HT-29 (cell line): ENCODE data around the gene KCNQ1. TPM values are rescaled to one million over a fixed set of nuclear protein-coding genes. Genes with fewer than 3 reads are reported as not detected.

Source experiments
- DNase-seq: peaks from one replicate; pipeline ENCODE4 v3.0.0-alpha.2; 2015; ENCODE audit warnings: low spot score
- total RNA-seq: library from RNA; depleted of rRNA; stranded (reverse); fragments of >200 nt; shearing (Covaris generic); gene quantifications from 2 replicates; pipeline ENCODE4 v1.2.3, GENCODE V29; 2014

The KCNQ1 gene
- total RNA-seq, 1 experiment from 2014 or later = 9.9 TPM

DNA sequence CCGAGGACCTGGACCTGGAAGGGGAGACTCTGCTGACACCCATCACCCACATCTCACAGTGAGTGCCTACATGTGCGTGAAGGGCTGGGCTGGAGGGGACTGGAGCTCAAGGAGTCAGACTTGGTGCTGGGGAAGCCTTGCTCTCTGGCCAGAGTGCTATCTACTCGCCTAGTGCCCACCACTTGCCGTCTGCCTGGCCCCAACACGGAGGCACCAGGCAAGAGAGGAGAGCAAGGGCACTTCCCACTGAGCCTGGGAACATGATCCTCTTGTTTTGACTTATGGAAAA is 217.2 kb downstream of the KCNQ1 start:
- no peak for DNase-seq

DNA sequence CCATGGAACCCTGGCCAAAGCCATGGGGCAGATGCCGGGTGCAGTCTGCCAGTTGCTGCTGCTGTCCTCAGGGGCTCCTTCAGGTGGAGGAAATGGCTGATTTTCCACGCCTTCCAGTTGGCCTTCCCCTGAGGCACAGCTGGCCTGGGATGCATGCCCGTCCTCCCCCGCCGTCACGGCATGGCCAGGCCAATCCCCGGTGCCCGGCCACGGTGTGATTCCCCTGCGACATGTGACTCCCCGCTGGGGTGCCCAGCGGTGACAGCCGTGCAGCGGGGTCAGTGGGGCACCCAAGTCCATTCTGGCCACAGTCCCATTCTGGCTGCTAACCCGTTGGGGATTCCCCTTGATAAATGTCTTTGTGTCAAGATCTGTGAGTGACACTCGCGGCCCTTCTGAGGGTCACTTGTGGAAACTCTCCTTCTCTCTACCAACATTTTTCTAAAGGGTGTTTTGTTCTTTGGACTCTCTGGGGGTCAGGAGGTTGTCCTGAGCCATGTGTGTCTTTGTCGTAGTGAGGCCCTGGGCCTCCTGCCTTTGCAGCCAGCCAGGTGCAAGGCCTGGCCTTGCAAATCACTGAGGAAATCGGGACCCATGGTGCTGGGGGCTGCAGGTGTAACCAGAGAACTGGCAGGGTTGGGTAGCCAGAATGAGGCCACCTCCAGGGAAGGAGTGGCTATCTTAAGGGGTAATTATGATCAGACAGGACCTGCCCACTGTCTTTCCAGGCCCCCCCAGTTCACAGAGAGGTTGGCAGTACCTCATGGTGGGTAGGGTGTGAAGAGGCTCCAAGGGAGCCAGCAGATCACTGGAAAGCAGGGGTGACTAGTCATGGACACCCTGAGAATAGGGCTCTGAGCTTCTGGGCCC is 217.9 kb downstream of the KCNQ1 start:
- DNase-seq = no peak

DNA sequence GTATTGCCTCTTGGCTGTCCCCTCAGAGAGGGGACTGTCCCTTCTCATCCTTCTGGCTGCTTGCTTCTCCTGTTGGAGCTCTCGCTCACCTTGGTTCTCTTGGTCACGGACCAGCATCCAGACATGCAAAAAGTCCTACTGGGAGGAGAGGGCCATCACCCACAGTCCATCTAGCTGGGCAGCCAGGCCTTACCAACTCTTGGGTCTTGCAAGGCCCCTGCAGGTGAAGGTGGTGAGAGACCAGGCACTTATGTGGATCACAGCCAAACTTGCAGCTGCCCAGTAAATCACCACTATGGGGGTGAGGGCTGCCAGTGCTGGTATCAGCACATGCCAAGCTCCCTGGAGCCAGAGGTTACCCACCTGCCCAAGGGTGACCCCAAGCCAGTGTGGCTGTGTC is 218.7 kb downstream of the KCNQ1 start:
- no peak for DNase-seq

DNA sequence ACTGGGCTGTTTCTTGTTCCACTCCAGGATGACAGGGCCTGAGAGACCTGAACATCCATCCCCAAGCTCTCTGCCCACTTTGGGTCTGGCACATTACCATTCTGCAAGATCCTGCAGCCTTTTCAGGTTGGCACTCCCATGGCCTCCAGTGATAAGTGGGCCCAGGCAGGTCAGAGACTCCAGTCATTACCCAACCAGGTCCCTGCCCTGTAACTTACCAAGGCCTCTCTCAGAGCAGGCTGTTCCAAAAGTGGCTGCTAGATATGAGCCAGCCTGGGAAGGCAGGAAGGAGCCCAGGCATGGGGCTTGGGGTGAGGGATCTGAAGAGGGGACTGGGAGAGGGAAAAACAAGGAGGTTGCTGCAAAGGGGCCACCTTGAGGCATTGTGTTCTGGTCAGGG is 219.1 kb downstream of the KCNQ1 start:
- no peak for DNase-seq

DNA sequence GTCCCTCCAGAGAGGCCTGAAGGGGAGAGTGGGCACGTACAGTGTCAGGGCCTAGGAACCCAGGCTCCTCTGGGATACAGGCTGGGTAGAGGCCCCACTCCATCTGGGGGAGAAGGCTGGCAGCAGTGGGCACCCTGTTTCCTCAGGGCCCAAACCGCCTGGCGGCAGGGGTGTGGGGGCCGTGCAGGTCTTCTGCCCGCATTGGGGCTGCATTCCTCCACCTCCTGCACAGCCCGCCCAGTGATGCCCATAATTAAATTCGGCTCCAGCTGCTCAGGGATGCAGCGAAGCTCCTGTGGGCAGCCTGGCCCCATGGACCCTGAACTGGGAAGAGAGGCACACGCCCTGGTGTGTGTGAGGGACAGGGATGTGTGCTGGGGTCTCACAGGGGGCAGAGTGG is 219.6 kb downstream of the KCNQ1 start:
- DNase-seq = no peak

DNA sequence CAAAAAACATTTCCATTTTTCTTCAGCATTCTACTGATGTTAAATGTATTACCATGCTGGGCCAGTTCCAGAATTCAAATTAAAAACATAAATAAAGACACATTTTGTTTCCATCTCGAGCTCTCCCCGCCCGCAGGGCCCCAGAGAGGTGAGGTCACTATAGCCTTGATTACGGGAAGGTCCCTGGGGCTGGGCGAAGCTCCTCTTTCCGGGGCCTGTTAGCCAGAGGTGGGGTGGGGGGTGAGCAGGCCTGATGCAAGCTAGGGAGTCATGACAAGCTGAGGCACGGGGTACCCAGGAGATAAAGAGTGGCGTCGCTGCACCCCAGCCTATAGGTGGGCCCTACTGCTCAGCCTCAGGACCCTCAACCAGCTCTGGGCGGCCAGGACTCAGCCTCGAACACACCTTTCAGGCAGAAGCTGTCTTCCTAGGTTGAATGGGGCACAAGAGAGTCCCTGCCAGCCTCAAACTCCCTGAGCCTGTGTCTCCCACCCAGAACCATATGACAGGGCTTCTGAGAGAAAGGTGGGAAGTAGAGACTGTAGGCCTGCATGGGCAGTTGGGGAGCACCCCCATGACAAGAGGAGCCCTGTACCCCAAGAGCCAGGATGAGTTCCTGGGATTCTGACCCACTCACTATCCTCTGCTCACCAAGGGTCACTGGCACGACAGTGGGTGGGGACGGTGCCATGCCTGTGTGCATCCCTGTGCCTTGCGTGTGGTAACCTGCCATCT is 220.2 kb downstream of the KCNQ1 start:
- no peak for DNase-seq

DNA sequence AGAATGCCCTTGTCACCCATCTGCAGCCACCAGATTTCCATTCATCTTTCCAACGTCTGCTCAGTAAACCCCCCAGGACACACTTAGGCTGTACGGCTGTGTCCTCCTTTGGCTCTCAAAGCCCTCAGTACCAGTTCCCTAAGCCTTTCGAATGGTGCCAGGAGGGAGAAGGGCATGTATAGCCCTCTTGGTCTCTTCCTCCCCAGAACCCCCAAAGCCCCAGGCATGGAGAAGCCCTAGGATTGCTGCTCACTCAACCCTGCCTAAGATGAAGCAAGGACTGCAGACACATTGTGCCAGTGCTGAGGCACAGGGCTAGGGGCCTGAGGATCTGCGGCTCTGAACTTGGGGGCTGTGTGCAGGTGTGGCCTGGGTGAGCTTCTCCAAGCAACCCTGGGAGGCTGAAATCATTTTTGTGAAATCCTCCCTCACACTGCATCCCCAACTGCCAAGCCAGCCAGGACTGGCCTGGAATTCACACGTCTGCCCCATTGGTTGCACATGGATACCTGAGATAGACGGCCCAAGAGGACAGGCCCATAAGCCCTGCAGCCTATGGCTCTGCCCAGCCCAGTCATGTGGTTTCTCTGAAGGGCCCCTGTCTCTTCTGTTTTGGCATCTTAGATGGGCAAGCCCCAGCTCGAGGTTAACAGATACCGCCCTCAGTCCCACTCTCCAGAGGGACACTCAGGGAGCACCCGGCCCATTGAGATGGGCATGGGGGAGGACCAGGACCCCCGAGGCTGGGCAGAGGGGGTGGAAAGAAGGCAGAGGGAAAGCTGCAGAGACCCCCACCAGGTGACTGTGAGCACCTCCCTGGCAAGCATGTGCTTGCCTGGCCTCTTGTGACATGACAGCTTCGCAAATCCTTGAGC is 221.0 kb downstream of the KCNQ1 start:
- DNase-seq = no peak

DNA sequence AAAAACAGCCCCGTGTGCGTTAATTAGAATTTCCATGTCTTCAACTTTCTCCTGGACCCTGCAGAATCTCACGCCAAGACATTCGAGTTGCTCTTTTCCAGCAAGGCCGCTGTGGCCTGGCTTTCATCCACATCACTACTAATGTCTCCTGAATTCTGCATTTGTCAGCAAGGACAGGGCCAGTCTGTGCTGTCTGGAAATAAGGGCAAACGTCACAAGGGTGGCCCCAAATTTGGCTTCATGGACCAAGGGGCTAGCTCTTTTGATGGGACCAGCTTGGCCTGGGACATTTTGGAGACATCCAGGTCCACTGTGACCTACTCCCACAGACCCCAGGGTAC is 221.6 kb downstream of the KCNQ1 start:
- DNase-seq = no peak

DNA sequence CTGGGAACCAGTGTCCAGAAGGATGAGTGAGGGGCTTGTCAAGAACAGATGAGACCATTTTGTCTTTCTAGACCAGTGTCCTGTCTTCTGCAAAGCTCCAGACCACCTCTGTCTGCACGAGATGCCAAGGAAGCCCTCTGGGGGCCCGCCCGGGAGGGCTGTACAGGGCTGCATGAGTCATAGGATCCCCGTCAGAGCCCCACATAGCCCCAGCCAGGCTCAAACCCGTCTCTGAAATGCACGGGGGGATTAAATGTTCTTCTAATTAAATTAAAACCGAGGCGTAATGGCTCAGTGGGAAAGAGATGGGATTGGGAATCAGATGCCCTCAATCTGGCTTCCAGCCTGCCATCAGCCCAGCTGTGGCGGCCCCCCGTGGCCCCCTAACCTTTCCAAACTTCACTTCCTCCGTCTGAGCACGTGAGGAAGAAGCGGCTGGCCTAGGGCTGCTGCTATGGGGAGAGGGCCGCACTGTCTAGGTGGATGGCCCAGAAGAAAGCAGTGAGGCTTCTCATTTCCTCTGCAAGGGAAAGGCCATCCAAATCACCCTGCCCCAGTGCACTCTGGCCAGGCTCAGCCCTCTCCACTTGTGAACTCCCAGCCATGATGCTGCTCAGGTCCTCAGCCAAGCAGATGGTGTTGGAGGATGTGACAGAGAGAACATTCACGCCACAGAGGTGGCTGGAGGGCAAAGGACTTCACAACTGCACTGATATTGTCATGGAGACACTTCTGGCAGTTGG is 222.2 kb downstream of the KCNQ1 start:
- DNase-seq = no peak

DNA sequence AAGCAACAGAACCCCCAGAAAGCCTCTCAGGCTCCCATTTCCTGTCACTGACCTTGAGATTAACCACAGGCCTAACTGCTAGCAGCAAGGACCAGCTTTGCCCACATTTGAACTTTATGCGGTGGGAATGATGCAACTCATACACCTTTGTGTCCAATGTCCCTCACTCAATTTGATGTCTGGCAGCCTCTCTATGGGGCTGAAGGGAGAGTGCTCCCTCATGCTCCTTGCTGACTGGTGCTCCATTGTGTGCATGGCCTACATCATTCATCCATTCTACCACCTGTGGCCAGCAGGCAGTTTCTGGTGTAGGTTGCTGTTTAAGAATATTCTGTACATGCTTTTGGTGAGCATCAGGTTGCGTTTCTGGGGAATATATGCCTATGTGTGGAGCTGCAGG is 223.1 kb downstream of the KCNQ1 start:
- no peak for DNase-seq

DNA sequence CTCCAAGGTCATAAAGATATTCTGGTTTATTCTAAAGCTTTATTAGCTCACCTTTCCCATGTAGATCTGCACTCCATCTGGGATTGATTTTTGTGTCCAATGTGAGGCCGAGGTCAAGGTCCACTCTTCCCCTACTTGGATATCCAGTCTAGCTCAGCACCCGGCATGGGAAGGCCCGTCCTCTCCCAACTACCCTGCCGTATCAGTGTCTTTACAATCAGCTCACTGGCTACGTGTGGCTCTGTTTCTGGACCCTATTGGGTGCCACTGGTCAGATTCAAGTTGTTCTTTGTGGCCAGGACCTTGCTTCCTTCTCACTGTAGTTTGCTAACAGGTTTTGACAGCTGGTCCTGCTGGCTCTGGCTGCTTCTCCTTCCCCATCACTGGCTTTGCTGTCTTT is 224.1 kb downstream of the KCNQ1 start:
- no peak for DNase-seq

DNA sequence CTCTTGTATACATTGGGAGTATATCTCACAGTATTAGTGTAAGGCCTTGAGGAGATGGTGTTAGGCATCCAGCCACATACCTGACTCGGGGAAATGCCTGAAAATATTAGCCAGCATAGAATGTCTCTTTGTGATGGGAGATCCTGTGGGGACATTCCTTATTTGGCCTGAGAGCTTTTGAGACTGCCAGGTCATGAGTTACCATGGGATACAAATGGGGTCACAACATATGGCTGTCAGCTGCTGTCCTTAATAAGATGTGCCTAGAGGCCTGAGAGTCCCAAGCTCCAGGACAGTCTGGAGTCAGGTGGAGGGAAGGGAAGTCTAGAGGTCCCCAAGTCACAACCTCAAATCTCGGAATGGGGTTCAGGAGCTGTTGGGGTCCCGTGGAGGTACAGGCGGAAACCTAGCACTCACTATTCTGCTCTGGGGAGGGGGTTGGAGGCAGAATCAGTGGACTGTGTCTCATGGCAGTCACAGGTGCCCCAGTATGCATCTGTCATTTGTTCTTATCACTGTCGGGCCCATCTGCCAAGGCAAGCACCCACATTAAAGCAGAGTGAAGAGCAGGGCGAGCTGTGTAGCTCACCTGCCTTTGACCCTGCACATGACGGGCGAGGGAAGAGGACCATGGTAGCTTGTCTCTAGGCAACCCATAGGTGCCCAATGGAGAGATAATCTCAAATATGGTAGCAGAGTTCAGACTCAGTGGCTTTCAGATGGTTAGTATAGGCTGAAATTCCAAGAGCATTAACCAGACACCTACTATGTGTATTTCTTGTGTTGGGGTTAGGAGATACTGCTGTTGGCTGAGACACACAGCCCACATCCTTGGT is 225.0 kb downstream of the KCNQ1 start:
- DNase-seq = no peak

DNA sequence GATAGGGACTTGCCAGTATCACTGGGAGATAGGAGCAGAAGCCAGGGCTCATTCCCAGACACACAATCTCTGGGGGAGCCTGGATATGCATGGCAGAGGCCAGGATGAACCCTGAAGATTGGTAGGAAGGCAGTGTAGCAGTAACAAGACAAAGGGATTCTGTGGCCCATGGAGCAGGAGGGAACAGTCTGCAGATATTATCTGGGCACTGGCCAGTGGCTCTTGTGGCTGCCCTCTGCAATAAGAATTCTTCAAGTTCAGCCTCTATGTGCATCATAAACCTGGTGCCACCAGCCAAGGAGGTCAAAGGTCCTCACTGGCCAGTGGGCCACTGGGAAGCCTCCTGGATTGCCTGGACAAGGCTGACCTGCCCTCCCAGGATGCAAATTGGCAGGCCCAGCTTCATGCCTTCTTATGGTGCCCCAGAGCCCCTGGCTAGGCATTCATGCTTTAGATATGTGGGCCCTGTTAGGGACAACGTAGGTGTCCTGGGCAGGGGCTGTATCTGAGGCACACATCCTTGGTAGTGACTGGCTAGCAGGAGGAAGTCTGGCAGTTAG is 225.8 kb downstream of the KCNQ1 start:
- DNase-seq = no peak

DNA sequence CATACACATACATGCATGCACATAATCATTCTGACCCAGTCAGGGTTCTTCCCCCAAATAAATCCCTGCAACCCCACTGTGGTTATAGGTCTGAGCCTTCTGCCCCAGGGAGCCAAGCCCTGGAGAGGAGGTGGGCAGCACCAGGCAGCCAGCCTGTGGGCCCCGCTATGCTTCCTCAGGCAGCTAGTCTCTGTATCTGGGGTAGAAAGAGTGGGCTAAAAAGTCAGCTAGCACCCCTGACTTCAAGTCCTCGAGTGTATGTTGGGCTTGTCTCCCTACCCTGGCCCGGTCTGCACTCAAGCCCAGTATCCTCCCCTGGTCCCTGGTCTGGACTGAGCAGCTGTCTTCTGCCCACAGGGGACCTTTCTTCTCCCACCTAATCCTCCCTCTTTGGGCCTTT is 226.9 kb downstream of the KCNQ1 start:
- no peak for DNase-seq

DNA sequence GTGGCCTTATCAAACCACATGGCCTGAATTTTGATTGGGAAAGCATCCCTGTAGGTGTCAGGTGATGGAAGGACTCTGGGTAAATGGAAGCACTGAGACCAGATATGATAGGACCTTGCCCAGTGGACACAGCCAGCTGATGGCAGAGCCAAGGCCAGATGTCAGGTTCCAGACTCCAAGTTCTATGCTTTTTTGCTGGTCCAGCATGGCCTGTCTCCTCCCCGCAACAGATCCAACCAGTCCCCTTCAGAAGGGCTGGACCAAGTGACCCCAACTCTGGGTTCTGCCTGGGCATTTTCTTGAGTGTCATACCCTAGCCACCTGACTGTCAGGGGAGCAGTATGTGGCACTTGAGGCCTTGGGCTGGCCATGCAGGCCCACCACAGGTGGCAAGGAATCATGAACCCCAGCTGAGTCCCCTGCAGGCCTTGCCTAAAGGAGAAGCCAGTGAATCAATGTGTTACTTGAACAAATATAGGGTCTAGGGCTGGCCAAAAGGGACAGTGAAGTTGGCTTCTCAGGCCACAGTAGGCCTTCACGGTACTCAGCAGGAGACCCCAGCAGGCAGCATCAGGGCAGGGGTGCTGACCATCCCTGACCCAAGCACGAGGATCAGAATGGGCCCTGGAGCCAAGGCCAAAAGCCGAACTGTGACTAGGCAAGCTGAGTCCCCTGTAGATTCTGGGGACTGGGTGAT is 227.9 kb downstream of the KCNQ1 start:
- no peak for DNase-seq

DNA sequence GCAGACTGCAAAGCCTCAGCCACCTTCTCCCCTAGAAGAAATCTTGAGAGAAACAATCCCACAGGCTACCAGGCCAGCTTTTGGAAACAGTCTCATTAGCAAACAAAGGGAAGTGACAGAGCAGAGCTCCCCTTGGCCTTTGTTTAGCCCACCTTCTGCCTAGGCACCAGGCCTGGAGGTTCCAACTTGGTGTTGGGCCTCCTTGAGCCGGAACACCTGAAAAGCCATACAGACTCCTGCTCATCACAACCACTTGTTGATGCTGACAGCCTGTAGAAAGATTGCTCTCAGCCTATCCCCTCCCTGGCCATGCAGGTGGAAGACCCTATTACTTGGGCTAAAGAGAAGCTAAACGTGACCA is 228.4 kb downstream of the KCNQ1 start:
- no peak for DNase-seq

DNA sequence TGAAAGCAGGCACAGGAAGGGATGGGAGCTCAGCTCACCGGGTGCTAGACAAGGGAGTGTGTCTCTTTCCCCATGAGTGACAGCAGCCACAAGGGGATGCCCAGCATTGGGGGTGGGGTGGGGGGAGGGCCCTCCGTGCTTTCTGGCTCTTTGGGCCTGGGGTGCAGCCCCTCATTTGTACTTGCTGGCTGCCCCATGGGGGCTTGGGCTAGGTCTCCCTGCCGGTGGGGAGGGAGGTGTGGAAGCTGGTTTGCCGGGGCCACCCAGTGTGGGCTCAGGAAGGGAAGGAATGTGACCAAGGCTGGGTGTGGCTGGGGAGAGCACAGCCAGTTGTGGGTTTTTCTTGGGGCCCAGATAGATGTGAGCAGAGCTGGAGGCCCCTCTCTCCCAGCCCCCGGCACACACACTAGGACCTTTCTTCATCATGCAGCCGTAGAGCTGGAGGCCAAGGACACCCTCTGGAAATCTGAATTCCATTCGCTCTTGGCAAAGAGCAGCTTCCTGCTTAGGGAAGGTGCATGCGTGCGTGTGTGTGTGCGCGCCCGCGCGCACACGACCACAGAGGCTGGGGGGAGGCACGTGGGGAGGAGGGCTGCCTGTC is 229.2 kb downstream of the KCNQ1 start:
- DNase-seq = no peak

DNA sequence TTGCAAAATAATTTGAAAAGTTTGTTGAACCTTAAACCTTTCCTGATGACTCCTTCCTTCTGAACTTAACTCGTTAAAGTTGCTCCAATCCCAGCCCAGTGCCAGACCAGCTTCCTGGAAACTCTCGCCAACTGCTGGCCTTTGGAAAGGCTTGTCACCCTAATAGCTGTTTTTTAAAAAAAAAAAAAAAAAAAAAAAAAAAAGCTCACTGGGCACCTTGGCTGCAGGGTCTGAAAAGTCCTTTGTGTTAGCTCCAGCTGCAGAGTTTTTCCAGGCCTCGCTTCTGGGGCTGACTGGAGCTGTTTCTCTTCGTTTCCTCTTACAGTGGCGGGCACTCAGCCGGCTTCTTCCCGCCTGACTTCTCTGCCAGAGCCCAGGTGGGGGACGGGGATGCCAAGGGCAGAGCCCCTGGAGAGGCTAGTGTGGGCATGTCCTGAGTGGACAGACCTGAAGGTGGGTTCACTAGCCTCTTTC is 229.9 kb downstream of the KCNQ1 start:
- DNase-seq = no peak

DNA sequence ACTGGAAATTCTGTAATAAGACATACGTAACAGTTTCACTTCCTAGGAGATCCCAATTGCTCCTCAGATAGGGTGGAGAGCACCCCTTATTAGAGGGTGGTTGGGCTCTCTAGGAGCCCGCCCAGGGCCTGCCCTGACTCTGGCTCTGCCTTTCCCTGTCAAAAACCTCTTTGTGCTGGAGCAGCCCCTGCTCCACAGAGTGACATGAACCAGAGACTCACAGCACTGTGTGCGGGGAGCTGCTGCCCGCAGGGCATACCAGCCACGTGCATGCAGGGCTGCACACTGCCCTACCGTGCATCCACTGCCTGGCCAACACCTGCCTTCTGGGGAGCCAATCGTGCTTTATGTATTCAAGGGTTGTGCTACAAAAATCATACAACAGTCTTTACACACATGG is 230.7 kb downstream of the KCNQ1 start:
- no peak for DNase-seq
